HUES48 (cell line): ENCODE results near the gene KIAA0930.

Experiments used
- H3K27ac ChIP-seq: one replicate; pipeline ENCODE4 v1.7.0; 2013; ENCODE audit warnings: low read depth, low read length, inconsistent platforms
- H3K27me3 ChIP-seq: 2 replicates; pipeline ENCODE4 v1.6.1; 2013; ENCODE audit warnings: mild to moderate bottlenecking, low read length; ENCODE audit not compliant: control insufficient read depth, insufficient read depth
- H3K36me3 ChIP-seq: 2 replicates; pipeline ENCODE4 v1.6.1; 2013; ENCODE audit warnings: low read length; ENCODE audit not compliant: control insufficient read depth, insufficient read depth
- H3K4me1 ChIP-seq: 2 replicates; pipeline ENCODE4 v1.6.1; 2013; ENCODE audit warnings: mild to moderate bottlenecking, low read length; ENCODE audit not compliant: control insufficient read depth, insufficient read depth
- H3K4me3 ChIP-seq: 2 replicates; pipeline ENCODE4 v1.5.1; 2013; ENCODE audit warnings: mild to moderate bottlenecking, low read depth, low read length
- H3K9ac ChIP-seq: 2 replicates; pipeline ENCODE4 v1.6.1; 2013; ENCODE audit warnings: mild to moderate bottlenecking, low read depth, low read length, moderate library complexity
- H3K9me3 ChIP-seq: 2 replicates; pipeline ENCODE4 v1.6.1; 2013; ENCODE audit warnings: low read length; ENCODE audit not compliant: control insufficient read depth, insufficient read depth

KIAA0930 gene

DNA sequence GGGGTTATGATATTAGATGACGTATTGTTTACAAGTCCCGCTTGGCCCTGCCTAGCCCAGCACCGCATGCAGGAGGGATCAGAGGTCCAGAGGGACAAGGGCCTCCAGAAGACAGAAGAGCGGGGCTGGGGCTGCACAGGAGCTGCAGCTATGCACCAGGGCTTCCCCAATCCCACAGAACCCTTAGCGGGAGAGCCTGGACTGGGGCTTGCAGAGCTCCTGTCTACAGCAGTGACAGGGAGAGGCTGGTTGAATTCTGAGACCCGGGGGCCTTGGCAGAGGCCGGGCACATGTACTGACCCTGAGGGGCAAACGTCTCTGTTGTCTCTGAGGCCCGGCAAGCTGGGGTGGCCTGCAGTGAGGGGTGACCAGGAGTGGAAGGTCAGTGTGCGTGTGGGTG lies 6.9 kb downstream of the KIAA0930 start:
- Histone ChIP-seq H3K36me3 (peaks cover 9% of the 10 kb centered on the region), H3K9me3 (no peaks in the 10 kb centered on the region), H3K4me1 (no peaks in the 10 kb centered on the region), H3K27me3 (no peaks in the 10 kb centered on the region), H3K4me3 (no peak overlapping the region), H3K9ac (no peak overlapping the region), H3K27ac (no peak overlapping the region)

GRCh38 chr22:45233386-45233785 lies 7.3 kb downstream of the KIAA0930 start:
- H3K4me1 ChIP-seq: no peaks in the 10 kb centered on the region
- H3K4me3 ChIP-seq: no peak overlapping the region
- peaks cover 5% of the 10 kb centered on the region for H3K36me3 ChIP-seq
- H3K27me3 ChIP-seq: no peaks in the 10 kb centered on the region
- no peak overlapping the region for H3K9ac ChIP-seq
- no peaks in the 10 kb centered on the region for H3K9me3 ChIP-seq
- H3K27ac ChIP-seq: no peak overlapping the region

DNA sequence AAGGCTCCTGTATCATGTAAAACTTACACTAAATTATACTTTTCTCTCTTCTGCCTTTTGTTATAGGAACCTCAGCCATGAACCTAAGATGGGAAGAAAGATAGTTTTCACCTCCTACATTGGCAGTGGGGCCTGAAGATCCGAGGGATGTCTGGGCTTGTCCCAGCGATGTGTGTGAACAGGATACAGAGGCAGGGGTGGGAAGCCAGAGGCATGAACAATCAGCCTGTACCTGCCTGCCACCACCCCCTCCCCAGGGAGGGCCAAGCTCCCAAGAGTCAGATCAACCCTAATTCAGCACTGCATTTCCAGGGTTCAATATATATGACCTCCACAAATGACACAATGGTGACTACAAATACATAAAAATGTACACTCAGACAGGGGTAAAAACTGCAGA lies 9.4 kb downstream of the KIAA0930 start:
- Histone ChIP-seq H3K4me1 (peaks cover 4% of the 10 kb centered on the region; the same call in 1 of the 2 replicates), H3K4me3 (no peak overlapping the region), H3K36me3 (0 out of 2 replicates have a peak, but pooled peaks cover 4% of the 10 kb centered on the region), H3K27me3 (no peaks in the 10 kb centered on the region), H3K9ac (no peak overlapping the region), H3K9me3 (no peaks in the 10 kb centered on the region), H3K27ac (no peak overlapping the region)

DNA sequence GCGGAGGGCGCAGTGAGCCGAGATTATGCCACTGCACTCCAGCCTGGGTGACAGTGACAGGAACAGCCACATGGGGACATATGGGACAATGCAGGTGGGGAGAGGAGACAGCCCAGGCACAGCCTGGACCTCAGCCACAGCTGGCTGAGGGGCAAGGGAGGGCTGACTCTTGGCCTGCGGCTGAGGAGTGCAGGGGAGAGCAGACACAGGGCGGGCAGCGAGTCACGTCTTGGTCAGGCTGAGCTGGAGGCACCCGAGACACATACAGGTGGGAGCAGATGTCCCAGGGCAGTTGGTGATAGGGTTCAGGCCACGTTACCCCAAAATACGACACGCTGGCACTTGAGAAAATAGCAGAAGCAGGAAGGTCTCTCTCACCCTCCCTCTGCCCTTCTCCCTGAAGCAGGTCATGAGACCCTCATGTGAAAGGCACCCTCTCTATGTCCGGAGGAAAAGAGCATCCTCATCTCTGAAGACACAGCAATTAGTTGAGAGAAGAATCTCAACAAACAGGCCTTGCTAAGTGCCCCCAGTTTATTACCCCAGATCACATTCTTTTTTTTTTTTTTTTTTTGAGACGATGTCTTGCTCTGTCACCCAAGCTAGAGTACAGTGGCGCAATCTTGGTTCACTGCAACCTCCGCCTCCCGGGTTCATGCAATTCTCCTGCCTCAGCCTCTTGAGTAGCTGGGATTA lies 10.5 kb downstream of the KIAA0930 start:
- H3K9ac ChIP-seq: no peak overlapping the region
- no peak overlapping the region for H3K27ac ChIP-seq
- peaks cover 4% of the 10 kb centered on the region; the same call in 1 of the 2 replicates for H3K4me1 ChIP-seq
- H3K36me3 ChIP-seq: 0 out of 2 replicates have a peak, but pooled peaks cover 4% of the 10 kb centered on the region
- H3K27me3 ChIP-seq: no peaks in the 10 kb centered on the region
- H3K4me3 ChIP-seq: no peak overlapping the region
- no peaks in the 10 kb centered on the region for H3K9me3 ChIP-seq

- peaks cover 4% of the 10 kb centered on the region; the same call in 1 of the 2 replicates for H3K4me1 ChIP-seq
- H3K9ac ChIP-seq: no peak overlapping the region
- H3K9me3 ChIP-seq: no peaks in the 10 kb centered on the region
- H3K27ac ChIP-seq: no peak overlapping the region
- no peaks in the 10 kb centered on the region for H3K27me3 ChIP-seq
- no peak overlapping the region for H3K4me3 ChIP-seq
- no peaks in the 10 kb centered on the region for H3K36me3 ChIP-seq
Measured at GRCh38 chr22:45229181-45229580, 11.5 kb downstream of the KIAA0930 start.

DNA sequence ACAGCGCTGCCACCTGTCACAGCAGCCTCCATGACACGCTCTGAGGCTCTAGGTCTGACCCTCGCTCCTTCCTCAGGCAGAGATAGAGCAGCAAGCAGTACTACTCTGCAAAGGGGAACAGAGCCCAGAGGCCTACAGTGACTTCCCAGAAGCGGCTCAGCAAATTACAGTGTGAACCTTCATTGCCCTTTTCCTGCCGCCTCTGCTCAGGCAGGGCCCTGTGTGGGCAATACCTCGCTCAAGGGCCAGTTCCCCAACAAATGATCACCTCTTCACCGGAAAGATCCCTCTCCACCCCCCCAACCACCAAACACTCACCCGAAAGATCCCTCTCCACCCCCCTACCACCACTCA lies 12.3 kb downstream of the KIAA0930 start:
- no peaks in the 10 kb centered on the region for H3K36me3 ChIP-seq
- peaks cover 4% of the 10 kb centered on the region; the same call in 1 of the 2 replicates for H3K4me1 ChIP-seq
- H3K9me3 ChIP-seq: no peaks in the 10 kb centered on the region
- no peaks in the 10 kb centered on the region for H3K27me3 ChIP-seq
- no peak overlapping the region for H3K9ac ChIP-seq
- H3K4me3 ChIP-seq: no peak overlapping the region
- no peak overlapping the region for H3K27ac ChIP-seq

GRCh38 chr22:45227645-45228400 lies 12.9 kb downstream of the KIAA0930 start:
- no peak overlapping the region for H3K4me3 ChIP-seq
- no peak overlapping the region for H3K27ac ChIP-seq
- no peaks in the 10 kb centered on the region for H3K9me3 ChIP-seq
- H3K36me3 ChIP-seq: no peaks in the 10 kb centered on the region
- H3K27me3 ChIP-seq: no peaks in the 10 kb centered on the region
- H3K4me1 ChIP-seq: peaks cover 4% of the 10 kb centered on the region; the same call in 1 of the 2 replicates
- no peak overlapping the region for H3K9ac ChIP-seq

- H3K27me3 ChIP-seq: no peaks in the 10 kb centered on the region
- H3K36me3 ChIP-seq: no peaks in the 10 kb centered on the region
- no peak overlapping the region for H3K4me3 ChIP-seq
- no peaks in the 10 kb centered on the region for H3K9me3 ChIP-seq
- no peak overlapping the region for H3K27ac ChIP-seq
- peaks cover 4% of the 10 kb centered on the region; the same call in 1 of the 2 replicates for H3K4me1 ChIP-seq
- H3K9ac ChIP-seq: no peak overlapping the region
Measured at GRCh38 chr22:45226503-45227186, 14.0 kb downstream of the KIAA0930 start.

DNA sequence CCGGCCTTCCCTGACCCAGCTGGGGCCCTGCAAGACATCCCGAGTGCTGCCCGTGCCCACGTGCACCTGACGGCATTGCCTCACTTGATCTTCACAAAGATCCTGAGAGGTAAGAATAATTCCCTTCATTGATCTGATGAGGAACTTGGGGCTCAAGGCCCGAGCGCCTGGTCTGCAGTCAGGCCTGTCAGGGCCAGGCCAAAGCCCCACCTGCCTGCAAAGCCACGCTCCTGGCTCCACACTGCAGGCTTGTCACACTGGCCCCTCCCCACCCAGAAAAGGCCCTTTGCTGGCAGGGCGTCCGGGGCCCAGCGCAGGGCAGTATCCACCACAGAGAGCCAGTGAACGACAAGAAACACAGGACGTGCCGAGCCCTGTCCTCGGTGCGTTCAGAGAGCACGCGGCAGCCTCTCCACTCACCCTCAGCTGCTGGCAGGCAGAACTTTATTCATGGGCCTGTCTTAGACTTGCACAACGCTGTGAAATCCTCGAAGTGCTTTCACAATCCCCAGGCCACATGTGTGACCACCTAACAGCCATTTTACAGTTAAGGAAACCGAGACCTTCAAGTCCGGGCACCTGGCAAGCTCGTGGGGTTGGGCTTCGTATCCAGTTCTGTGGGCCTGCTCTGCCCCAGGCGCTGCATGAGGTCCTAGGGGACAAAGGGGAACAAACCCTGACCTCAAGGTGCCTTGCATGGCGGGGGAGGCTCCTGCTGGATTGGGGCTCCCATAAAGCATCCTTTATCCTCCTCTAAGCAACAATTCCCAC lies 14.8 kb downstream of the KIAA0930 start:
- Histone ChIP-seq H3K4me1 (peaks cover 4% of the 10 kb centered on the region; the same call in 1 of the 2 replicates), H3K36me3 (no peaks in the 10 kb centered on the region), H3K4me3 (no peak overlapping the region), H3K27ac (no peak overlapping the region), H3K9ac (no peak overlapping the region), H3K27me3 (no peaks in the 10 kb centered on the region), H3K9me3 (no peaks in the 10 kb centered on the region)

DNA sequence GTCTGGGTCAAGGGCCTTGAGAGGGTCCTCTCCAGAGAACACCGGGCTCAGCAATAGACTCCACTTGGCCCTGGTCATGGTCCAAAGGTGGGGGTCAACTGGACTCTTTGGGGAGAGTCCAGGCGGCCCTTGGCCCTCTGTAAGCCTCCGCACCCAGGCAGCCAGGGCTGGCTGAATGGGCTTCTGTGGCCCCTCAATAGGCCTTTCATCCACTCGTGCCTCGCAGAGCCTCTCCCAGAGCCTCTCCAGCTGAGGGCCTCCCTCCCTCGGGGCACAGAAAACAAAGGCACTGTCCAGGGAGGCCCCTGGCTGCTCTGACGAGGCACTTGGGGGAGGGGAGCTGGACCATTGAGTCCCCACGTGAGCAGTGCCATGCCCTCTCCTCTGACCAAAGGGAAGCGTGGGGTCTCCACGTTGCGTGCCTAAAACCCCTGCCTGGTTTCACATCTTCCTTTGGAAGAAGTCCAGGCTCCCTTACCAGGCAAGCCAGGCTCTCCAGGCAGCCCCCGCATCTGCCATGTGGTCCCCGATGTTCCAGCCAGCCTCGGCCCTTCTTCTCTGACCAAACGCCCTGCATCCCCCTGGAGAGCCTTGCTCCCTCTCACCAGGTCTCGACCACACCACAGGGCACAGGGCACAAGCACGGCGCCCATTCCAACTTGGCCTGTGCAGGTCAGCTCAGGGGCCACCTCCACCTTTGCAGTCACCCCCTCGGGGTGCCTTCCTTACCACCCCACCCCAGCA lies 15.5 kb downstream of the KIAA0930 start:
- Histone ChIP-seq H3K36me3 (no peaks in the 10 kb centered on the region), H3K9me3 (no peaks in the 10 kb centered on the region), H3K4me3 (no peak overlapping the region), H3K9ac (no peak overlapping the region), H3K4me1 (peaks cover 4% of the 10 kb centered on the region; the same call in 1 of the 2 replicates), H3K27me3 (no peaks in the 10 kb centered on the region), H3K27ac (no peak overlapping the region)
